ENCODE data around the gene SLC41A3.

DNA sequence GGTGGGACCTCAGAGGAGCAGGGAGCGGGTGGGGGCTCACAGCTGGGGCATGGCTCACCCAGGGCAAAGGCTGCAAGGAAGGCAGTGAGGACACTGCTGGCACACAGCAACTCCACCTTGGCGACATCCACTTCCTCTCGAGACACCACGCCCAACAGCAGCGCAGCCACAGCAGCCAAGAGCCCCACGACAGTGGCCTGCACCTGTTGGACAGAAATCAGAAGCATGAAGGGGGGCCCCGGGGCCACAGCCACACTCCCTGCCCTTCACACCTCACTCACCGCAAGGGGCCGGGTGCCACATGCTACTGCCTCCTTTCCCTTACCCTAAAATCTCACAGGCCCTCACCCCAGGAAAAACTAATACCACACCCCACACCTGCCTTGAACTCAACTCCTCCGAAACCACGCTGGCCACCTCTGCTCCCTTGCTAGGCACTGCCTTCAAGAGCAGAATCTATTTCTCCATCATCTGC lies 57.6 kb downstream of the SLC41A3 start:
- TF ChIP-seq, protein P1, sequence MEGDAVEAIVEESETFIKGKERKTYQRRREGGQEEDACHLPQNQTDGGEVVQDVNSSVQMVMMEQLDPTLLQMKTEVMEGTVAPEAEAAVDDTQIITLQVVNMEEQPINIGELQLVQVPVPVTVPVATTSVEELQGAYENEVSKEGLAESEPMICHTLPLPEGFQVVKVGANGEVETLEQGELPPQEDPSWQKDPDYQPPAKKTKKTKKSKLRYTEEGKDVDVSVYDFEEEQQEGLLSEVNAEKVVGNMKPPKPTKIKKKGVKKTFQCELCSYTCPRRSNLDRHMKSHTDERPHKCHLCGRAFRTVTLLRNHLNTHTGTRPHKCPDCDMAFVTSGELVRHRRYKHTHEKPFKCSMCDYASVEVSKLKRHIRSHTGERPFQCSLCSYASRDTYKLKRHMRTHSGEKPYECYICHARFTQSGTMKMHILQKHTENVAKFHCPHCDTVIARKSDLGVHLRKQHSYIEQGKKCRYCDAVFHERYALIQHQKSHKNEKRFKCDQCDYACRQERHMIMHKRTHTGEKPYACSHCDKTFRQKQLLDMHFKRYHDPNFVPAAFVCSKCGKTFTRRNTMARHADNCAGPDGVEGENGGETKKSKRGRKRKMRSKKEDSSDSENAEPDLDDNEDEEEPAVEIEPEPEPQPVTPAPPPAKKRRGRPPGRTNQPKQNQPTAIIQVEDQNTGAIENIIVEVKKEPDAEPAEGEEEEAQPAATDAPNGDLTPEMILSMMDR (conservative IDR thresholded peaks at IDR 0.05; ENCODE audit: low read length) = no peak
- TF ChIP-seq EZH2phosphoT487 (IDR thresholded peaks at IDR 0.05; ENCODE audit: borderline replicate concordance) = no peak

All from Loucy (cell line).